ENCODE data around the gene TBL1X. TPM values are rescaled to one million over a fixed set of nuclear protein-coding genes. Genes with fewer than 3 reads are reported as not detected.
"Not testable (repeated sequence)": the region's sequence is repeated elsewhere in the genome, so short reads cannot be mapped to it uniquely, and the experiment has no call there.

TBL1X gene
- total RNA-seq, 4 donors from 2014 or later = 14.8 to 31.7 (median 16.8) TPM

- intact Hi-C loops (cut with DNase I; ENCODE audit: low total_unique reads) = no loop called here
- no peak overlapping the region for H3K4me3 ChIP-seq (ENCODE audit: low read depth, poor library complexity, severe bottlenecking)
- whole genome bisulfite sequencing, 2 donors = 61 to 62% methylated on average over 4 of the region's 4 CpGs
- TF ChIP-seq POLR2A (IDR thresholded peaks at IDR 0.05) (no peak), CTCF (IDR thresholded peaks at IDR 0.05) (no peak)
- no peak for DNase-seq (ENCODE audit: low spot score in 2 of 2)
These were observed 70.2 kb downstream of the TBL1X start for GRCh38 chrX:9535101-9535500.

GRCh38 chrX:9536156-9536555, 71.3 kb downstream of the TBL1X start:
- DNase-seq (ENCODE audit: low spot score in 2 of 2) = not testable (repeated sequence)

GRCh38 chrX:9537781-9538180, 72.9 kb downstream of the TBL1X start:
- TF ChIP-seq POLR2A (IDR thresholded peaks at IDR 0.05) (no peak), CTCF (IDR thresholded peaks at IDR 0.05) (no peak)
- intact Hi-C loops (cut with DNase I; ENCODE audit: low total_unique reads) = no loop called here
- peak in 1 of 2 donors; percentile 54 for DNase-seq (ENCODE audit: low spot score in 2 of 2)
- 90 to 99% methylated on average over 8 of the region's 8 CpGs for WGBS, 2 donors
- H3K4me3 ChIP-seq (ENCODE audit: low read depth, poor library complexity, severe bottlenecking) = no peak overlapping the region

More at GRCh38 chrX:9536156-9536555, 71.3 kb downstream of the TBL1X start:
- H3K4me3 ChIP-seq (ENCODE audit: low read depth, poor library complexity, severe bottlenecking); intact Hi-C loops (cut with DNase I; ENCODE audit: low total_unique reads): not testable (repeated sequence)
- 92 to 96% methylated on average over 10 of the region's 10 CpGs for WGBS, 2 donors

- WGBS, 2 donors = 81 to 92% methylated on average over 8 to 10 of the region's 10 CpGs
- peak in 1 of 2 donors; percentile 78 for DNase-seq (ENCODE audit: low spot score in 2 of 2)
- H3K4me3 ChIP-seq (ENCODE audit: low read depth, poor library complexity, severe bottlenecking) = no peak overlapping the region
- TF ChIP-seq POLR2A (IDR thresholded peaks at IDR 0.05) = no peak
- no peak for TF ChIP-seq CTCF (IDR thresholded peaks at IDR 0.05)
- intact Hi-C loops (cut with DNase I; ENCODE audit: low total_unique reads) = no loop called here
These were observed 73.7 kb downstream of the TBL1X start for GRCh38 chrX:9538544-9539045.

GRCh38 chrX:9539605-9540387, 74.9 kb downstream of the TBL1X start:
- intact Hi-C loops (cut with DNase I; ENCODE audit: low total_unique reads) = no loop called here
- peak in 1 of 2 donors; percentile 28 for DNase-seq (ENCODE audit: low spot score in 2 of 2)
- 70 to 72% methylated on average over 5 of the region's 5 CpGs for WGBS, 2 donors
- no peak for TF ChIP-seq CTCF (IDR thresholded peaks at IDR 0.05)
- no peak for TF ChIP-seq POLR2A (IDR thresholded peaks at IDR 0.05)
- H3K4me3 ChIP-seq (ENCODE audit: low read depth, poor library complexity, severe bottlenecking) = no peak overlapping the region

- 81 to 89% methylated on average over 13 of the region's 13 CpGs for WGBS, 2 donors
- intact Hi-C loops (cut with DNase I; ENCODE audit: low total_unique reads) = no loop called here
These were observed 77.4 kb downstream of the TBL1X start for GRCh38 chrX:9542106-9542760.

More at GRCh38 chrX:9542106-9542760, 77.4 kb downstream of the TBL1X start:
- H3K4me3 ChIP-seq (ENCODE audit: low read depth, poor library complexity, severe bottlenecking) = no peak overlapping the region
- peak in 1 of 2 donors; percentile 59 for DNase-seq (ENCODE audit: low spot score in 2 of 2)
- no peak for TF ChIP-seq POLR2A (IDR thresholded peaks at IDR 0.05)
- TF ChIP-seq CTCF (IDR thresholded peaks at IDR 0.05) = no peak
